Kidney glomerular epithelial cell (primary cell): ENCODE data around the gene C9orf85.
"Not testable (repeated sequence)": the region's sequence is repeated elsewhere in the genome, so short reads cannot be mapped to it uniquely, and the experiment has no call there.

Experiments used
- DNase-seq: peaks from one replicate; lab custom pipeline; 2025; lab: John Stamatoyannopoulos, UW

Gene C9orf85

DNA sequence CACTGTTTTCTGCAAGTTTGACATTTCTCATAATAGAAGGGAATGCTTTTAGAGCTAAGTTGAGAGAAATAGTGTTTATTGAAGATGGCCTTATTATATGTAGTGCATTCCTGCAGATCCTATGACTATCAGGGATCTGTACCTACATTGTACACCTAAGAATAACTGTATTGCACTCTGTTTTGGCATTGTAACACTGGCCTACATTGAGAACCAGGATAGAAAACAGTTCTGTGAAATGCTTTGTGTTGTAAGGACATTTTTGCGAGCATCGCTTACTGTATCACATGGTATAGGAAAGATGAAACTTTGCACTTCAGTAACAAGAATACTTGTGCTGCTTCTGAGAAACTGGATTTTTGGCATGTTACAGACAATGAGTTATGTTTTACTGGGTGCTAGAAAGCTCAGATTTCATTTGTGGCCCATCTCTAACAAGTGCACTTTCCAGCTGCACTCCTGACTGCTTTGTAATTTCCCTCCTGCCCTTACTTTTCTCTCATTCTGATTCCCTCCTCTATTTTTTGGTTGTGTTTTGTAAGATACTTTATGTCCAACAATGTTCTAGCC, 30.6 kb downstream of the C9orf85 start:
- no peak for DNase-seq

DNA sequence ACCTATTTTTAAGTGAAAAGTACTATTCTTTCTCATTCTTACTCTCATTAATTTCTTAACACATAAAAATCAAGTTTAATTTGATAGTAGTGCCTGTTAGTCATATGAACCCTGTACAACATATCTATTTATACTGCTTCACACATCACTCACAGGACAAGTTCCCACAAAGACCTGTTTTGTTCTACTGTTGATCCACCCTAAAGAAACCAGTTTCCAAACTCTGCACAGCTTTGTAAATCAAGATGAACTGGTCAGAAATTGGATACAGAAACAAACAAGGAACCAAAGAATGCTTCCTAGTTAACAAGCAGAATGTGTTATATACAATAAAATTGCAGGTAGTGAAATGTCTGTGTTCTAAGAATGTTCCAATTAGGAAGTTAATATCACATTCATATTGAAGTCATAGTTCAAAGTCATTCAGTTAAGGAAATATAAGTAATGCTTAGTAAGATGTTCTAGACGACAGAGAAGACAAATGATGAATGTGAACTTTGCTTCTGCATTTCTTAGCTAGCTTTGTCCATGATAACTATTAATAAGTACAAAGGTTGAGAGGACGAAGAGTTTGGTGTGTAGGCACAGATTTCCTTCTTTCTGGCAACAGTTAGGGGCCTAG, 33.4 kb downstream of the C9orf85 start:
- DNase-seq = no peak

DNA sequence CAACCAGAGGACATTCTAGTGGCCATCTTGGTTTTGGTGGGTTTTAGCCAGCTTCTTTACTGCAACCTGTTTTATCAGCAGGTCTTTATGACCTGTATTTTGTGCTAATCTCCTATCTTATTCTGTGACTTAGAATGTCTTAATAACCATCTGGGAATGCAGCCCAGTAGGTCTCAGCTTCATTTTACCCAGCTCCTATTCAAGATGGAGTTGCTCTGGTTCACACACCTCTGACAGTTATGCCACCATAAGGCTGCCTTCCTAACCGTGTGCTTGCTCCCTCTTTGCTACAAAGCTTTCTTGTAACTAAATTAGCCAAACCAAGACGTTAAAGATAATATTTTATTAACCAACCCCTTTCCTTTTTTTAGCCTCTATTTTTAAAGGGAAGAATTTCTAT, 43.2 kb downstream of the C9orf85 start:
- DNase-seq = not testable (repeated sequence)

DNA sequence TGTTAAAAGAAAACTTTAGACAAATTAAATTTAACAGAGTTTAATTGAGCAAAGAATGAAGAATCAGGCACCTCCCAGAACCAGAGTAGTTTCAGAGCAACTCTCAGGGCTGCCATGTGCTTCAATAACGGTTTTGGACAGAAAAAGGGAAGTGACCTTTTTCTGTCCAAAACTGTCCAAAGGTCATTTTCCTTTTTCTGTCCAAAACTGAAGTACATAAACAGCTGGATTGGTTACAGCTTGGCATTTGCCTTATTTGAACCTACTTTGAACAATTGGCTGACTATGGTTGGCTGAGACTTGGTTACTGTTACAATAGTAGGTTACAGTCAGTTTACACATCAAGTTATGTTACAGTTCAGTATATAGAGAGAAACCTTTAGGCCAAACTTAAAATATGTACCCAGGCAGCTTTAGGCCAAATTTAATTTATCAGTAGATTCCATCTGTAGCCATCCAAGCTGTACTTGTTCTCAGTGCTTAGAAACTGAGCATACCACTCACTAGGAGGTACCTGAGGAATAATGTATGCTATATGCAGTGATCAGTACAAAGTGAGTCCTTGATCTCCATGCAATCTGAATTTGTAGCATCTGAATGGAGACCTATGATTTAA, 44.0 kb downstream of the C9orf85 start:
- no peak for DNase-seq

DNA sequence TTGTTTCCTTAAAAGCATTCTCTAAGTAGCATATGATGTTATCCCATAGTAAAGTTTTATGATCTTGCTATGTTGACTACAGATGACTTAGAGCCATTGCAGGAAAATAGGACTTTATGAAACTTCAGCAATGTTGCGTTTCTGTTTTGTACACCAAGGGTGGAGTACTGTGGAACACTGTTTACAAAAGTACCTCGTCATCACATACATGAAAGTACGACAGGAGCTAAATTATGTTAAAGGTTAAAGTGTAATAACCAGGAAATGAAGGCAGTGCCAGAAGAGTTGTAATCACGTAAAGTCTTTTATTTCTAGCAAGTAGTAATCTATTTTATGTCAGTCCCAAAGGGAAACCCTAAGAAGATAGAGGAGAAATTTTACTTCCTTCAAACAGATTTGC, 50.9 kb downstream of the C9orf85 start:
- DNase-seq = no peak

DNA sequence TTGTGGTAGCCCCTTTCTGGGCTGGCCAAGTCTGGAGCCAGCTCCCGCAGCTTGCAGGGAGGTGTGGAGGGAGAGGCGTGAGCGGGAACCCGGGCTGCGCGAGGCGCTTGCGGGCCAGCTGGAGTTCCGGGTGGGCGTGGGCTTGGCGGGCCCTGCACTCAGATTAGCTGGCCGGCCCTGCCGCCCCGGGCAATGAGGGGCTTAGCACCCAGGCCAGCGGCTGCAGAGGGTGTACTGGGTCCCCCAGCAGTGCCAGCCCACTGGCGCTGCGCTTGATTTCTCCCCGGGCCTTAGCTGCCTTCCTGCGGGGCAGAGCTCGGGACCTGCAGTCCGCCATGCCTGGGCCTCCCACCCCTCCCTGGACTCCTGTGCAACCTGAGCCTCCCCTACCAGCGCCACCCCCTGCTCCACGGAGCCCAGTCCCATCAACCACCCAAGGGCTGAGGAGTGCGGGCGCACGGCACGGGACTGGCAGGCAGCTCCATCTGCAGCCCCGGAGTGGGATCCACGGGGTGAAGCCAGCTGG, 52.1 kb downstream of the C9orf85 start:
- DNase-seq = not testable (repeated sequence)

DNA sequence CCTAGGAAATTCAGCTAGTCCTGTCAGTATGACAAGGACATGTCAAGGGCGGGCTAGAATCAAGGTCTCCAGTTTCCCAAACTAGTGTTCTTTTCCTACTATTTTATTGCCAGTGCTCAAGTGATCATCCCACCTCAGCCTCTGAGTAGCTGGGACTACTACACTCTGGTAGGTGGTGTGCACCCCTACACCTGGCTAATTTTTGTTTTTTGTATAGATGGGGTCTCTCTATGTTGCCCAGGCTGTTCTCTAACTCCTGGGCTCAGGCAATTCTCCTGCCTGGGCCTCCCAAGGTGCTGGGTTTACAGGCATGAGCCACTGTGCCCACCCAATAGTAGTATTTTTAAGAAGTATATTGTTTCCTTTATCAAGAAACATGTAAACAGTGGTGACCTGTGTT, 54.0 kb downstream of the C9orf85 start:
- no peak for DNase-seq

DNA sequence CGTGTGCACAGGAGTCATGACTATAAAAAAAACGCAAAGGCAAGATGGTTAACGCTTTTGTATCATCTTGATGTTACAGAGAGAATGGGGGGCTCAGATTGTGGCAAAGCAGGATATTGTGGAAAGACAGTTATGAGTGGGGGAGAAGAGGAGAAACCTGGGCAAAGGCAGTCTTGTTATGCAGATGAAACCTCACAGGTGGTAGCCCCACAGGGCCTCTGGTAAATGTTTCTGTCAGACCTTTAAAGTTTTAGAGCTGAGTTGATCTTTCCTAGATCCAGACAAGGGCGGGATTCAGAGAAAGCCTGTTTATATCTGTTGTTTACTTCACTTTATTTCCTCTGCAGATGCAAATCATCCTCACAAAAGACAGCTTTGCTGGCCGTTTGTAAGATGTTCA, 55.2 kb downstream of the C9orf85 start:
- no peak for DNase-seq

DNA sequence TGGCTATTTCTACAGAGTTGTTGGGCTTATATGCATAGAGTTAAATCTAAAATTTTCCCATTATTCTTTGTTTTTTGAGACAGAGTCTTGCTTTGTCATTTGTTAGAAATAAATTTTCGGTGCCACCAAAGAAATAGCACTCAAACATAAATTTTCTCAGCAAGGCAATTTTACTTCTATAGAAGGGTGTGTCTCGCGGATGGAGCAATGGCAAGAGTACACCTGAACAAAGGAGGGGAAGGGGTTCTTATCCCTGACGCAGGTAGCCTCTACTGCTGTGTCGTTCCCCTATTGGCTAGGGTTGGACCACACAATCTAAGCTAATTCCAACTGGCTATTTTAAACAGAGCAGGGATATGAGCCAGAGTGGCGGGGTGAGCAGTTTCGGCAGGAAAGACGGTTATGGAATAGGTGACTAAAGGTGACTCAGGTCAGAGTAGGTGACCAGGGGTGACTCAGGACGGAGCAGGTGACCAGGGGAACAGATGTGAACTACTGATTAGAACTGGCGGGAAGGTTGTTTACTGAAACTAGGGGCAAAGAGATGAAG, 57.2 kb downstream of the C9orf85 start:
- no peak for DNase-seq

DNA sequence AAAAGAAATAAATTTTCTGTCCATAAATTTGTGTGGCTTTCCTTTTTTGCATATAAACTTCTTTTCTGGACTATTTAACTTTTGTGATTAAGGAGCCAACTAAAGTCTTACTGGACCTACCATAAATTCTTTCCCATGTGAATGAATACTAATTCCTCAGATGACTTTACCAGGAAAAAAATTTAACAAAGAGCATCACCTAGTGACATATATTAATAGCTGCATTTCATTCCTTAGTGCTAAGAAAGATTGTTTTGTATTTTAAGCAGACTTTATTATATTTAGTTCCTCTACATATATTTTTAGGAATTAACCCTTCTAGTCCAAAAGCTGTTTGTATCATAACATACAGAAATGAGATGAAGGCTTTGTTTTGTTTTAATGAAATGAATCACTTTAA, 64.4 kb downstream of the C9orf85 start:
- DNase-seq = no peak

DNA sequence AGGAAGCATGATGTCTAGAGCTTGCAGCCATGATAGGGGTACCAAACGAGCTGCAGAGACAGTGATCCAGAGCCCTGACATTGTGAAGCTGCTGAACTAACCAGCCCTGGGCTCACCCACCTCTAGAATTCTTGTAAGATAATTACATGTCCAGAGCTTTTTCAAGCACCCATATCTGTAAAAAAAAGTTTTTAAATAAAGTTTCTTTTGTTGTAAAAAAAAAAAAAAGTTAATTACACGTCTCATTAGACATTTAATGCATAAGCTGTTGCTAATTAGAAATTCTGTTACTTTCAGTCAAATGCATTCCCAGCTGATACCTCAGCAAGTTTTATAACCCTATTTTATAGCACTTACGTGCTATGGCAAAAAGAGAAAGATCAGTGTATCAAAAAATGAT, 65.6 kb downstream of the C9orf85 start:
- DNase-seq = no peak

DNA sequence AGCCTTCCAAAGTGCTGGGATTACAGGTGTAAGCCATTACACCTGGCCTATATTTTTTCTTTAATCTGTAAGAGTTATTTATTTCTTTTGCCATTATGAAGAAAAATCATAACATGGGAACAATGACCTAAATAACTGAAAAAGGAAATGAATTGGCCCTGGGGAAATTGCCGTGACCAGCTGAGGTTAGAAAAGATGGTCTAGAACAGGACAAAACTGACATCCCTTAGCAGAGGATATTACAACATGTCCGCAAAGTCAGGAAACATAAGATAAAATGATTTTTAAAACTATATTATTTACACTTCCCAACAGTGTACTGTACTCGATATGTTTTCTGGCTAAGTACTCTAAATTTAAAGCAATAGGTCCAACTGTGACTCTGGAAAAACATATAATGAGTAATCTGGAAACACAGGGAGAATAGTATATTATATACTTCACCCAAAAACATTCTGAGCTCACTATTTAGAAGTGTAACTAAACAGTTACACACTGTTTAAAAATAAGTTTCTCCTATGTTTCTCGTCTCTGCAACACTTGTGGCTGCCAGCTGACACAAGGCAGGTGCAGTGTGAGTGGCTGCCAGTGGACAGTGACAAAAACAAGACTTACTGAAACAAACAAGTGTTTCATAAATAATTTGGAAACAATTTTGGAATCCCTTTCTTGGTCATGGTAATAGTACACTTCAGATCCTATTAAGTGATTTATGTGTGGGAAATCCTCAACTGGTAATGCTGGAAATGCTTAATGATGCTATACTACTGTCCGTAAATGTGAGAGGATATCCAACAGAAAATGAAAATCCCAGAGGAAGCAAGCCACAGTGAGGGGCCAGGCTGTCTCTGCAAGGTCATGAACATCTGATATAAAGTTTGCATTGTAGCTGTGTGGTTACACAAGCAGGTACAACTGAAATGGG, 69.1 kb downstream of the C9orf85 start:
- DNase-seq = no peak

DNA sequence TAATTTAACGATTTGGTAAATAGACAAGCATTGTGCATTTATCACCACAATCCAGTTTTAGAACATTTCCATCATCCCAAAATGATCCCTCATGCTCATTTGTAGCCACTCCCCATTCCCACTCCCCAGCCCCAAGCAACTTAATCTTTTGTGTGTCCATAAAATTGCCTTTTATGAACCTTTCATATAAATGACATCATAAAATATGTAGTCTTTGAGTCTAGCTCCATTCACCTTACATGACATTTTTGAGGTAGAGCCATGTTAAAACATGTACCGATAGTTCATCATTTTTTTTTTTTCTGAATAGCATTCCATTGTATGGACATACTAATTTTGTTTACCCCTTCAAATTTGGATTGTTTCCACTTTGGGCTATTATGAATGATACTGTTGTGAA, 70.5 kb downstream of the C9orf85 start:
- DNase-seq = no peak

DNA sequence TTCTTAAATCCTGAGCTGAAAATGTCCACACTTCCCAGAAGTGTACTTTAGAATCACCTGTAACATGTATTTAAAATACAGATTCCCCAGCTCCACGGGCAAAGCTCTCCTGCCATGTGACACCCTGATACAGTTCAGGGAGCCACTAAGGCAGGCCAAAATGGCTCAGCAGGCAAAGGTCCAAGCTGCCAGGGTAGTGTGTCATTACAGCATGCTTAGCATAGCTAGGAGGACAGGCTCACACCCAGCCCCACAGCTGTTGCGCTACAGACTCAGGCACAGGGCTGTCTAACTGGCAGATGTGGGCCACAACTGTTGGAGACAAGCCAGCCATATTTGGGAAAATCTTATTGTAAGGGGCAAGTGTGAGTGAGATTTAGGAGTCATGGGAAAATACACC, 73.0 kb downstream of the C9orf85 start:
- no peak for DNase-seq

DNA sequence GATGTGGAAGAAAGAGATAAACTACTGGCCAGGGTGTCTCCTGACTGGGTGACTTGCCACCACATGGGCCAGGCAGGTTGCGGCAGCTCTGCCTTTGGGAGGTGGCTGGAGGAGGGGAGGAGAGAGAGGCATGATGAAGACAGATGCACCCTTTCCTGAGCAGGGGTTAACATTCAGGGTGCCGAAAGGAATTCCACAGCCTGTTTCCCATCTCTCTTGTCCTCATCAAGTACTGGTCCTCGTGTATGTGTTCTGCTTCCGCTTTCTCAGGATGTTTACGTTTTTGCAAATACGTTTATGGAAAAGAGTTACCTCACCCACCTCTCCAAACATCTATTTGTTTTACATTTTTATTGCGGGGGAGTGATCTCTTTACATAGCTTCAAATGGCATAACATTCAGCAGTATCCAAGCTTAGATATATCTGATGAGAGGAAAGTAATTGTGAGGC, 73.4 kb downstream of the C9orf85 start:
- DNase-seq = no peak

DNA sequence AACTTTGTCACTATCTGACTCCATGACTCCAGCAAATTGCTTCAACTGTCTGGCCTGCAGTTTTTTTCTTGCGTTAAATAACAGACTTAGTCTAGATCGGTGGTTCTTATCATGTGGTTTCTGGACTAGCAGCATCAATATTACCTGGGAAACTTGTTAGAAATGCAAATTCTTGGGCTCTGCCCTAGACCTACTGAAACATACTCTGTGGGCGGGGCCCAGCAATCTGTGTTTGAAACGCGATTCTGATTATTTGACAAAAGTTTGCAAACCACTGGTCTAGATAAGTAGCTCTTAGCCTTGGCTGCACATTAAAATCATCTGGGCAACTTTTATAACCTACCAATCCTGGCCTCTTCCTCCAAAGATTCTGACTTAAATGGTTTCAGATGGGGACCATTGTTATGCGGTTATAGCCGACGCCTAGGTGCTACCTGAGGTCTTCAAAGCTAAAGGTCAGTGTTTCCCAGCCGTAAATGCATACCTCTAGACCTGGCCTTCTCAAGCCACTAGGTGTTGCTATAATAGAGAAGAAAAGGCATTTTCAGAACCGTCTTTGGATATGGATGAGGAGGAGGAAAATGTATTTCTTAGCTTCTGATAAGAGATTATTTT, 74.0 kb downstream of the C9orf85 start:
- DNase-seq = no peak

DNA sequence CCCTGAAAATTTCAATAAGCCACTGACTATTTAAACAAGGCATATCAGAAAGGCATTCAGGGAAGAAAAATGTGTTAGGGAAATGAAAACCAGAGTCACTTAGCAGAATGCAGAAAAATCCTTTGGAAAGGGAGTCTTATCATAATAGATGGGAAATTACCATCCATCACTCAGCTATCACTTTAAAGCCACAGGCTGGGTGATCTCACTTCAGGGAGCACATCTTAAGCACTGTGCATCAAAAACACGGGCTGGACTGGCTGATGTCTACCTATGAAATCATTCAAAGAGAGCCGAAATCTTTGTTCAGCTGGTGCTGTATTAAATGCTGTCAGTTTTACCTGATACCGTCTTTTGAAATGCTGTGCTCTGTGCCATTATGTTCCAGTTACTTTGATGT, 75.5 kb downstream of the C9orf85 start:
- DNase-seq = no peak

DNA sequence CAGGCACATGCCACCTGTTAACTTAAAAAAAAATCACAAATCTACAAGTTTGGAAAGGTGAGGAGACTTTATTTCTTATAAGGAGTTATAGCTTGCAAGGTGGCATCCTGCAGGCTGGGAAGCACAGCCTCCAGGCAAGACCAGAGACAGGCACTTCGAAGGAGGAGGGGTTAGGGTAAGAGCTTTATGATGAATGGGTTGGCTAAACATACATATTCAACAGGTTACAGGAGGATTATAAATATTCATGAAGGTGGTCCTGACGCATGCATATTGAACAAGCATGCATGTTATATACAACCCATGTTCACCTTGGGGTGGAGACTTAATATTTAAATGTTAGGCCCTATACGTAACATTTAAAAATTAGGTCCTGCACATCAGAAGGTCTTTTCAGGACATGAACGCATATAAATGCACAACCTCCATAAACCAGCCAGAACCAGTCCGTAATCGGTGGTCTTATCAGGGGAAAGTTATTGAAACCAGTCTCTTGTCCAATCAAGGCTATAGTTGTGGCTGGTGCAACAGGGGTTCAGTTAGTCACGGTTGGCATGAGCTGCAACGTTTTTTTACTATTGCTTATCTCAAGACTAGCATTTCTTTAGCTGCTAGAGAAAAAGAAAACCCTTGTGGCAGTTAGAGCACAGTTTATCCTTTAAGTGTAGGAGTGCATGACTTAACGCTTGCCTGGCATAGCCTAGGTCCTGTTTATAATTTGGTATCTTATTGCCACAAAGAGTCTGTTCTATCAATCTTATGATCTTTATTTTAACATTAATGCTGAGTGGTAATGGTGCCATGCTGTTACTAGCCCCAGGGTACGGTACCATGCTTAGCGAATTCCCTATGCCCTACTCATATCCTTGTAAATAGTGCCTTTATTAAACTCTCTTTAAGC, 76.3 kb downstream of the C9orf85 start:
- DNase-seq = no peak

DNA sequence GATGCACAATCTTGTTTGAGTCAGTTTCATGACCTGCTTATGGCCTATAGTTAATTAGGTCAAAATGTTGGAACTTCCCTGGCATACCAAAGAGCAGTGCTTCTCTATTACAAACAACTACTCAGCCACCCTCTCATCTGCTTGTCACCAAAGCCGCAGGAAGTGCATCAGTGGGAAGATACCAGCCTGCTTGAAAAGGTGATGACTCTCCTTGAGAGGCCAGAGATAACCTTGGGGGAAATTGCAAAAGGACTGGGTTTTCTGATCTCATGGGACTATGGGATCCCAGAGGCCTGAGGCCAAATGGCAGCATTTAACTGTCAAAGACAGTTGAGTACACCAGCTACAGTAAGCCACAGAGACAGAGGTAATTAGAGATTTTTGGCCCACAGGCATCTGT, 79.0 kb downstream of the C9orf85 start:
- no peak for DNase-seq

DNA sequence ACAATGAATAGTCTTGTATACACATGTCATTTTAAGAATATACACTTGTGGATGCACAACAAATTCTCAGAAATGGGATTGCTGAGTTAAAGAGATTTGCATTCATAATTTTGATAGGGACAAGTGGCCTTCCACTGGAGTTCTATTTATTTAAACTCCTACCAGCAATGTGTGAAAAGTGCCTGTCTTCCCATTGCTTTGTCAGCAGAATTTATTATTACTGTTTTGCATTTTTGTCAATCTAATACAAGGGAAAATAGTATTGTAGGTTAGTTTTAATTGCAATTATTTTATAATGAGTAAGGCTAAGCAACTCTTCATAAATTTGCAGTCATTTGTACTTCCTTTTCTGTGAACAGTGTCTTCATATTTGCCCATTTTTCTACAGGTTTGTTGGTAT, 94.0 kb downstream of the C9orf85 start:
- no peak for DNase-seq

DNA sequence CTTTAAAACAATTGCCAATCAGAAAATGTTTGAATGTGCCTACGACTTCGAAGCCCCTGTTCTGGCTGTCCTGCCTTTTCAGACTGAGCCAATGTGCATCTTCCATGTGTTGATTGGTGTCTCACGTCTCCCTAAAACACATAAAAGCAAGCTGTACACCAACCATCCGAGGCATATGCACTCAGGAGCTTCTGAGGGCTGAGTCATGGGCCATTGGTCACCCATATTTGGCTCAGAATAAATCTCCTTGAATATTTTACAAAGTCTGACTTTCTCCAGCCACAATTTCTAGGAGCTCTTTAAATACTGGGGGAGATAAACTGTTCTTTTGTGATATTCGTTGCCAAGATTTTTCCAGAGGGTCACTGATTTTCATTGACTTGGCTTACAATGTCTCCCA, 95.1 kb downstream of the C9orf85 start:
- no peak for DNase-seq
